ENCODE results near the gene RBM20. TPM values are rescaled to one million over a fixed set of nuclear protein-coding genes. Genes with fewer than 3 reads are reported as not detected.

The RBM20 gene
- total RNA-seq, 6 experiments from 2014 or later, result 0.04 to 0.29 (median 0.06) TPM

GRCh38 chr10:110810625-110811024 lies 166.5 kb downstream of the RBM20 start:
- H3K27me3 ChIP-seq, result no peaks in the 10 kb centered on the region
- H3K9me3 ChIP-seq, result no peaks in the 10 kb centered on the region
- intact Hi-C loops (cut with DNase I), result no loop called here
- 82% methylated on average over 9 of the region's 9 CpGs for WGBS (ENCODE audit: insufficient coverage, low coverage, low lambda C conversion rate, missing lambda C conversion rate)
- no peak overlapping the region for H3K27ac ChIP-seq
- H3K36me3 ChIP-seq, result no peaks in the 10 kb centered on the region
- no peak overlapping the region for H3K4me3 ChIP-seq
- no peak for TF ChIP-seq CTCF (IDR thresholded peaks at IDR 0.05)
- no peak for TF ChIP-seq POLR2A (IDR thresholded peaks at IDR 0.05)
- peaks cover 0 to 9% (median 4%) of the 10 kb centered on the region in 4 donors for H3K4me1 ChIP-seq
- no peak for ATAC-seq
- DNase-seq, result no peak

- H3K36me3 ChIP-seq, result no peaks in the 10 kb centered on the region
- DNase-seq (peak in 2 of 3 donors; percentile 42 to 62), ATAC-seq (peak in 2 of 4 donors; percentile 24)
- no peak overlapping the region for H3K27ac ChIP-seq
- H3K9me3 ChIP-seq, result no peaks in the 10 kb centered on the region
- TF ChIP-seq CTCF (IDR thresholded peaks at IDR 0.05) (no peak), POLR2A (IDR thresholded peaks at IDR 0.05) (no peak)
- no peaks in the 10 kb centered on the region for H3K27me3 ChIP-seq
- peaks cover 0 to 9% (median 4%) of the 10 kb centered on the region in 4 donors for H3K4me1 ChIP-seq
- 80% methylated on average over 8 of the region's 23 CpGs for WGBS (ENCODE audit: insufficient coverage, low coverage, low lambda C conversion rate, missing lambda C conversion rate)
- no peak overlapping the region for H3K4me3 ChIP-seq
- intact Hi-C loops (cut with DNase I), result no loop called here
Observed at GRCh38 chr10:110811791-110812581, 167.8 kb downstream of the RBM20 start.

- H3K4me1 ChIP-seq, result peaks cover 0 to 9% (median 4%) of the 10 kb centered on the region in 4 donors
- H3K27me3 ChIP-seq, result no peaks in the 10 kb centered on the region
- no peak overlapping the region for H3K27ac ChIP-seq
- ATAC-seq (no peak), DNase-seq (no peak)
- no peaks in the 10 kb centered on the region for H3K36me3 ChIP-seq
- no peaks in the 10 kb centered on the region for H3K9me3 ChIP-seq
- TF ChIP-seq CTCF (IDR thresholded peaks at IDR 0.05) (no peak), POLR2A (IDR thresholded peaks at IDR 0.05) (no peak)
- no peak overlapping the region for H3K4me3 ChIP-seq
- WGBS (ENCODE audit: insufficient coverage, low coverage, low lambda C conversion rate, missing lambda C conversion rate), result 89% methylated on average over 11 of the region's 12 CpGs
- intact Hi-C loops (cut with DNase I), result no loop called here
Observed at GRCh38 chr10:110812583-110812982, 168.4 kb downstream of the RBM20 start.

GRCh38 chr10:110813743-110814472 lies 169.8 kb downstream of the RBM20 start:
- intact Hi-C loops (cut with DNase I), result no loop called here
- WGBS (ENCODE audit: insufficient coverage, low coverage, low lambda C conversion rate, missing lambda C conversion rate), result 46% methylated on average over 5 of the region's 8 CpGs
- Histone ChIP-seq H3K4me1 (peaks cover 0 to 17% (median 8%) of the 10 kb centered on the region in 4 donors), H3K27me3 (no peaks in the 10 kb centered on the region), H3K4me3 (no peak overlapping the region), H3K9me3 (no peaks in the 10 kb centered on the region), H3K36me3 (no peaks in the 10 kb centered on the region), H3K27ac (no peak overlapping the region)
- DNase-seq, result no peak
- no peak for TF ChIP-seq POLR2A (IDR thresholded peaks at IDR 0.05)
- TF ChIP-seq CTCF (IDR thresholded peaks at IDR 0.05), result no peak
- peak; percentile 52 to 81 (median 64) for ATAC-seq
